Right hindlimb (tissue), 1 donor: ENCODE results near the gene MAPK12.

Experiments used
- DNase-seq: peaks from one replicate; pipeline ENCODE4 v3.0.0-alpha.2; 2018

The MAPK12 gene

GRCh38 chr22:50261615-50262459, at the start of gene MAPK12:
Gene MAPK12 (minus strand): TSS chr22:50261683. CDS start chr22:50261509, 174 bp downstream.
- no peak for DNase-seq

- DNase-seq, result peak; percentile 18
Measured at GRCh38 chr22:50310949-50311444, 49.5 kb upstream of the MAPK12 start.

GRCh38 chr22:50310031-50310722, 48.7 kb upstream of the MAPK12 start:
- peak; percentile 19 for DNase-seq

GRCh38 chr22:50309601-50309991, 48.1 kb upstream of the MAPK12 start:
- no peak for DNase-seq

GRCh38 chr22:50308986-50309600, 47.6 kb upstream of the MAPK12 start:
- peak; percentile 43 for DNase-seq

GRCh38 chr22:50308597-50308935, 47.1 kb upstream of the MAPK12 start:
- DNase-seq, result peak; percentile 80

- DNase-seq, result peak; percentile 52
Measured at GRCh38 chr22:50307890-50308596, 46.6 kb upstream of the MAPK12 start.

GRCh38 chr22:50306753-50307749, 45.6 kb upstream of the MAPK12 start, which contains the start of gene PLXNB2:
Gene PLXNB2 (minus strand): TSS chr22:50307646. CDS start chr22:50290584, 17,062 bp downstream.
- DNase-seq, result peak; percentile 91

GRCh38 chr22:50305923-50306566, 44.6 kb upstream of the MAPK12 start:
- DNase-seq, result peak; percentile 89

- no peak for DNase-seq
Measured at GRCh38 chr22:50305393-50305922, 44.0 kb upstream of the MAPK12 start.

- DNase-seq, result peak; percentile 49
Measured at GRCh38 chr22:50304528-50305392, 43.3 kb upstream of the MAPK12 start.

GRCh38 chr22:50303848-50304527, 42.5 kb upstream of the MAPK12 start:
- DNase-seq, result peak; percentile 38

GRCh38 chr22:50303515-50303847, 42.0 kb upstream of the MAPK12 start:
- DNase-seq, result peak; percentile 34

GRCh38 chr22:50302564-50302963, 41.1 kb upstream of the MAPK12 start:
- peak; percentile 47 for DNase-seq

GRCh38 chr22:50302041-50302541, 40.6 kb upstream of the MAPK12 start:
- DNase-seq, result peak; percentile 53

- peak; percentile 80 for DNase-seq
Measured at GRCh38 chr22:50301581-50301991, 40.1 kb upstream of the MAPK12 start.

- DNase-seq, result peak; percentile 19
Measured at GRCh38 chr22:50300620-50301257, 39.3 kb upstream of the MAPK12 start.
